Stimulated activated naive CD8-positive, alpha-beta T cell treated with anti-CD3 and anti-CD28 coated beads, Interleukin-15, Interleukin-2, amounts not matched to agents 100 U/mL and 50 U/mL, for 24 hours (primary cell): ENCODE measurements around the gene DENND2D.

Experiments
- ATAC-seq: fragments of 150-1000 bp; cut with Tn5 transposase; one replicate; pipeline ENCODE4 v1.10.0; 2021
- DNase-seq: peaks from one replicate; pipeline ENCODE4 v3.0.0; 2021

Gene DENND2D

DNA sequence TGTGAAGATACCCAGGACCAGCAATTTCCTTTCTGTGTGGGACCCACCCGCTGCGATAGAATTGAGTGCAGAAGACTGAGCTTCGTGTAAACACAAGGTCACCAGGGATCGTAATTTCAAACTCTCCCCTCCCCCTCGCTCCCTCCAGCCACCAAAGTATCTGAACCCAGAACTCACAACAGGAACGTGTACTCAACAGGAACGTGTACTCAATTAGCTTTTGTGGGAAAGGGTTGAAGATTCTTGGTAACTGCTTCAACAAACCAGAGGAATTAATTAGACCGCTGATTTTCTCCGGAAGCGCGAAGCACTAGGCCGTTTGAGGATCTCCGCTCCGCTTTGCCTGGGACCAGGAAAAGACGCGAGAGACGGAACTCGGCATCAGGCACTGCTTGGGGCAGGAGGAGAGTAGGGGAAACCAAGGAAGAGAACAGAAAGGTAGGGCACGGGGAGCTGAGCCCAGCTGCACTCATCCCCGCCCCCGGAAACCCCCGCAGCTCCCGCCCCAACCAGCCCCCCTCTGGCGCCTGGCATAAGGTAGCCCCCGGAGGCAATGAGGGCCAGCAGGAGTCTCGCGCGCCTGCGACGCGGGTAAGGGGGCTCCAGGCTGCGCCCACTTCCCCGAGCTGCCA is 61.0 kb downstream of the DENND2D start:
- ATAC-seq (peak; percentile 65), DNase-seq (peak; percentile 63)
